ENCODE data around the gene ADIPOR2.
"Not testable (repeated sequence)": the region's sequence is repeated elsewhere in the genome, so short reads cannot be mapped to it uniquely, and the experiment has no call there.

The ADIPOR2 gene

GRCh38 chr12:1703771-1704722 lies 13.2 kb downstream of the ADIPOR2 start:
- no peak for DNase-seq (ENCODE audit: low spot score)

GRCh38 chr12:1705774-1706631 lies 15.1 kb downstream of the ADIPOR2 start:
- DNase-seq (ENCODE audit: low spot score), result no peak

GRCh38 chr12:1706632-1706980 lies 15.7 kb downstream of the ADIPOR2 start:
- no peak for DNase-seq (ENCODE audit: low spot score)

GRCh38 chr12:1707051-1707450 lies 16.2 kb downstream of the ADIPOR2 start:
- DNase-seq (ENCODE audit: low spot score), result no peak

GRCh38 chr12:1709968-1710367 lies 19.1 kb downstream of the ADIPOR2 start:
- DNase-seq (ENCODE audit: low spot score), result not testable (repeated sequence)

- peak; percentile 39 for DNase-seq (ENCODE audit: low spot score)
Measured at GRCh38 chr12:1710870-1711269, 20.0 kb downstream of the ADIPOR2 start.

GRCh38 chr12:1711536-1712211 lies 20.8 kb downstream of the ADIPOR2 start:
- peak; percentile 27 for DNase-seq (ENCODE audit: low spot score)

GRCh38 chr12:1712305-1712704 lies 21.4 kb downstream of the ADIPOR2 start:
- not testable (repeated sequence) for DNase-seq (ENCODE audit: low spot score)

GRCh38 chr12:1712852-1713251 lies 22.0 kb downstream of the ADIPOR2 start:
- not testable (repeated sequence) for DNase-seq (ENCODE audit: low spot score)

GRCh38 chr12:1713783-1714348 lies 23.0 kb downstream of the ADIPOR2 start:
- peak; percentile 45 for DNase-seq (ENCODE audit: low spot score)

- not testable (repeated sequence) for DNase-seq (ENCODE audit: low spot score)
Measured at GRCh38 chr12:1715459-1715858, 24.6 kb downstream of the ADIPOR2 start.

- no peak for DNase-seq (ENCODE audit: low spot score)
Measured at GRCh38 chr12:1716215-1716862, 25.5 kb downstream of the ADIPOR2 start.

- no peak for DNase-seq (ENCODE audit: low spot score)
Measured at GRCh38 chr12:1716911-1717310, 26.0 kb downstream of the ADIPOR2 start.

GRCh38 chr12:1719139-1719538 lies 28.3 kb downstream of the ADIPOR2 start:
- no peak for DNase-seq (ENCODE audit: low spot score)

GRCh38 chr12:1720494-1720893 lies 29.6 kb downstream of the ADIPOR2 start:
- DNase-seq (ENCODE audit: low spot score), result no peak

- peak; percentile 56 for DNase-seq (ENCODE audit: low spot score)
Measured at GRCh38 chr12:1723721-1724120, 32.9 kb downstream of the ADIPOR2 start.

GRCh38 chr12:1724250-1724649 lies 33.4 kb downstream of the ADIPOR2 start:
- no peak for DNase-seq (ENCODE audit: low spot score)

- DNase-seq (ENCODE audit: low spot score), result no peak
Measured at GRCh38 chr12:1726753-1727152, 35.9 kb downstream of the ADIPOR2 start.

- DNase-seq (ENCODE audit: low spot score), result no peak
Measured at GRCh38 chr12:1728824-1729223, 38.0 kb downstream of the ADIPOR2 start.

- no peak for DNase-seq (ENCODE audit: low spot score)
Measured at GRCh38 chr12:1731019-1731687, 40.3 kb downstream of the ADIPOR2 start.

GRCh38 chr12:1731688-1732078 lies 40.8 kb downstream of the ADIPOR2 start:
- not testable (repeated sequence) for DNase-seq (ENCODE audit: low spot score)

Measured in hematopoietic multipotent progenitor cell treated with erythropoietin and hydrocortisone succinate and interleukin-3 and kit ligand, for 15 days (in vitro differentiated cells).